GM19043 (cell line): ENCODE data around the gene EPS15.
"Not testable (repeated sequence)": the region's sequence is repeated elsewhere in the genome, so short reads cannot be mapped to it uniquely, and the experiment has no call there.

Experiments
- ATAC-seq: cut with Tn5 transposase; IDR thresholded peaks from one replicate; pipeline ENCODE4 v1.9.1; 2021; ENCODE audit warnings: low read depth; ENCODE audit not compliant: unreplicated experiment

EPS15 gene

DNA sequence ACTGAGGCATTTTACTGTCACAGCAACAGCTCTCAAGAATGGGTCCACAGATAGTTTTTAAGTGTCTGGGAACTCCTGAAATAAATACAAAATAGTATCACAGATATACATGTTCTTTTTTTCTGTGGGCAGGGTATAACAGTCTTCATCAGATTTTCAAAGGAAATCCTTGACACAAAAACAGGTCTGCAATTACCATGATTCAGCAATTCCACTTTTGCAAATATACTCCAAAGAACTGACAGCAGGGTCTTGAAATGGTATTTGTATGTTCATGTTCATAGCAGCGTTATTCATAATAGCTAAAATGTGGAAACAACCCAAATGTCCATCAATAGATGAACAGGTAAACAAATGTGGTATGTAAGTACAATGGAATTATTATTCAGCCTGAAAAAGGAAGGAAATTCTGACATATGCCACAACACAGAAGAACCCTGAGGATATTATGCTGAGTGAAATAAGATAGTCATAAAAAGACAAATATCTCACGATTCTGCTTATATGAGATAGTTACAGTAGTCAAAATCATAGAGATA lies 85.0 kb downstream of the EPS15 start:
- no peak for ATAC-seq

DNA sequence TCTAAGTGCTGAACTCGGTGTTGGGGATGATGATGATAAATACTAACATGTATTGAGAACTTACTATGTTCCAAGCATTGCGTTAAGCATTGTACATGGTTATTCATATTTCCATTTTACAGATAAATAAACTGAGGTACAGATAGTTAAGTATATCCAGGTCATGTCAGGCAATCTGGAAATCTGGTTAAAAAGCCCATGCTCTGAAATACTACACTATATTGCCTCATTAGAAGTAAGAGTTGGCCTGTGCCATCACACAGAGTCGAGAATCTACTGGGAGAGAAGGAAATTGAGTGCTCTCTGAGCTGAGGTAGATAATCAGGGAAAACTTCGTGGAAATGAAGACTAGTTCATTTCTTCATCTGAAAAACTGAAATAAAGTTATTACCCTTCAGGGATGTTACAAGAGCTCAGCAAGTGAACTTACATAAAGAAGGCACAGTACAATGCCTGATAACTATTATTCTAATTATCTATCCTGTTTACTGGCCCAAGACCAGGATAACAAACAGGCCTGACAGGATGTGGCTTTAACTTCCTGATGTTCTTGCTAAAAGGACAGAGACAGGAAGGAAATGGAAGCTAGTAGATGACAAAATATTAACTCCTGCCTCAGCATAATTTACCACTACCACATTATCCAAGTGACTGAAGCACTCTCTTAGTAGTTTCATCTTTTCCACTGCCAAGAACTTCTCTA lies 85.6 kb downstream of the EPS15 start:
- peak; percentile 49 for ATAC-seq

DNA sequence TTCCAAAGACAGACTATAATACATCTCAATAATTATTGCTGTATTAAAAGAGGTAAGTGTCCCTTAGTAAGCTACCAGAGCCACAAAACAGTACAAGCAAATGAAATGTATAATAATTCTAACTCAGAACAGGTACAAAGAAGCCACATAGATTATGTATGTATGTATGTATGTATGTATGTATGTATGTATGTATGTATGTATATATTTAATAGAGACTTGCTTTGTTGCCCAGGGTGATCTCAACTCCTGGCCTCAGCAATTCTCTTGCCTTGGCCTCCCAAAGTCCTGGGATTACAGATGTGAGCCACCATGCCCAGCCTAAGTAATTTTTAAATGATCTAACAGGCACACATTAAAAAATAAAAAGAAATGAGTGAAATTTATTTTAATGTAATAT lies 86.9 kb downstream of the EPS15 start:
- no peak for ATAC-seq

DNA sequence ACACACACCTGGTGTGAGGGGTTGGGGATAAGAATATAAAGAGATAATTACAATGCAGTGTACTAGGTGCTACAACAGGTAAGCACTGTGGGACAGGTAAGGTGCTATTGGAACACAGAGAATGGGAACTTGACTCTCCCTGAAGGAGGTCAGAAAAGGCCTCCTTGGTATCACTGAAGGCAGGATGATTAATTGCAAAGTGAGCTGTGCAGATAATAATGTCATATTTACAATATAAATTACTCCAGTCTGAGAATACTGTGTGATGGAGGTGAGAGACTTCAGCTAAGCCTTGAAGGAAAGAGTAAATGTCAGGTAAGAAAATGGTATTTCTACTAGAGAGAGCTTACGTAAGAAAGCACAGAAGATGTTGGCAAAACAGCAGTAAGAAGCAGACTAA lies 91.6 kb downstream of the EPS15 start:
- ATAC-seq = no peak

DNA sequence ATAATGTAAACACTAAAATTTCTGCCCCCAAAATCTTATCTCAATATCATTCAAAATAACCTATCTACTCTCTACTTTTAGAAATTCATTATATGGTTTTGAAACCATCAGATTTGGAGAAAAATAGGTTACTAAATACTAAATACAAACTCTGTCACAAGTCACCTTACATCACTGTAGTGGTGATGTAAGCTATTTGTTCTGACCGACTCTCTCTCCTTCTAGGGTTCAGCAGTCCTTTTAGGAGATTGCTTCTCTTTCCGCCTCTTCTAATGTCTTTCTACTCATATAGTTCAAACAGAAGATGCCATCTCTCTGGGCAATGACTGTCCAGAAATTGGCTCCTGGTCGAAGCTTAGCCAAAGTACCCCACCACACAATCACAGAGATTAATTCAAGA lies 93.1 kb downstream of the EPS15 start:
- ATAC-seq = no peak

DNA sequence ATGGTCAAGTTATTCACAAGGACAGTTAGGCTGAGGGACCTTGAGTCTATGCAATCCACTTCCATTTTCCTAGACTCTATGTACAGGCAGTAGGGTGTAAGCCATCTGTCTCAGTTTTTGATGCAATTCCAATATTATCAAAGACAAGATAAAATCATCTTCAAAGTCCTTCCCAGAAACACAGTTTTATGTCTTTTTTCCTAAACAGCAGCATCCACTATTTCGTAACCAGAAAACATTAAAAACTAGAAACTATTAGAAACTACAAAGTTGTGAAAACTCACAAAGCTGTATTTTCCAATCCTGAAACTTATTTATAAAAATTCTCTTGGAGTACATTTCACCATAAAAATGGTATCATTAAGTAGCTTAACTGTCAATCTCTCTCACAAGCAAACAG lies 93.8 kb downstream of the EPS15 start:
- ATAC-seq = no peak

DNA sequence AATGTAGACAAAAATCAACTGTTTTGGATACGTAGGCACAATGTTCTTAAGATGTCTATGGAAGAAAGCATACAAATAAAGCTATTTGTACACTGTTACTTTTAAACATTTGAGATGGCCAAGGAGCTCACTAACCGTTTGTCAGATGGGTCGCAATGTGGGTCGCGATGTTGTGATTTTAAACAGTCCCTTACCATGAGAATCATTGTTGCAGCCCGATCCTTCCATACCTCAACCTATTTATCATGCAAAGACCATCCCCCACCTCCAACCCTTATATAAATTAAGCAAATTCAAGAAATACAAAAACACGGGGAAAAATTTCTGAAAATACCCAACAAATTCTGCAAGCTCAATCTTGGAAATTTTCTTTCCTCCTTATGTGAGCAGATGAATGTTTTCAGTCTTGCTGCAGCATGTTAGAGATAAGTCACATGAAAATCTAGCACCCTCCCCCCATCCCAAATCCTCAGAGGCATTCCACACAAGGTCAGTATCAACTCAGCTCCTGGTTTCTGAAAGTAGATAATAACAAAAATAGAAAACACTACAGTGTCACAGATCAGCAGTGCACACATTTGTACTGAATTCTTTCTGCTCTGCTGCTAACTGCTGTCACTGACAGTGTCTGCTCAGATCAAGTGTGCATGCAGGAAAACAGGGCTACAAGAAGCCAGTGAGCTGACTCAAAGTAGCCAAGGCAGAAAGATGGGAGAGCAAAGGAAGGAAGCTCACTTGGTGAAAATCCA lies 95.8 kb downstream of the EPS15 start:
- ATAC-seq = no peak

DNA sequence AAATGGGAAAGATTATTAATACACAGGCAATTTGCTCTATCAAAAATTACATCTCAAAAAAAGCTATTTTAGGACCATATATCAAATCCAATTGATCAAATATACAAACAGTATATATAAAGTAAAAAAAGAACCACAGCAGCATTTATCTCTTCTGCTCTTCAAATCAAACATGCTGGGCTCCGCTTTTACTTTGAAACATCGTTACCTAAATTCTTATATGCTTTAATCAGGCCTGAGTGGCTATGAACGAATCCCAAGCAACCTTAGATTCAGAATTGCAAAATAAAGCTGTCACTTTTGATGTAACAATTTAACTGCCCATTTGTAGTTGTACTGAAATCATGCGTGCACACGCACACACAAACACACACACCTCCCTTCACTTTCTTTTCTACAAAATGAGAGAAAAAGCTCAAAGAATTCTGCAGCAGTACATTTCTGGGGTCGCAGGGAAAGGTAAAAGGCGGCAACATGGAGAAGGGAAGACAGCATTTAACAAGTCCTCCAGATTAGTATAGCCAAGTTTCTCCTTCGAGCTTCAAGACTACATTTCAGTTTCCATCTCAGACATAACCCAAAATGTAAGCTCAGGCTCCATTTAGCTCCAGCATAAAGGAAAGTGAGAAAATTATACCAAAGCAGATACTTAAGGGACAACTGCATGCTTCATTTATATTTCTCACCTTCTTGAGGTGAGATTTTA lies 96.5 kb downstream of the EPS15 start:
- ATAC-seq = no peak

DNA sequence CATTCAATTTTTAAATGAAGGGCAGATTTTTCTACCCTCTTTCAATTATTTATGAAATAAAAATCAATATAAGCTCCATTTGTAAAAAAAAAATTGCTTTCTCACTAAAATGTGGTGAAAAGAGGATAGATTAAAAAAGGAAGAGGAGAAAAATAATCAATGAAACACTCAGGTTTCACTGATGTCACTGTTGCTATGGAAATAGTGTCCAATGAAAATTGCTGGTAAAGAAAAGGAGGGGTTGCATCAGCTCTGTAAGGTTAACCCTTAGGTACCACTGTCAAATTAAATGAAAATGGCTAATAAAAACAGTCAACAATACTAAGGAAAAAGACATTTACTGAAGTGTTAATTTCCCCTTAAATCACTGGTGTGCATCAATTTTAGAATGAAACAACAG lies 97.1 kb downstream of the EPS15 start:
- no peak for ATAC-seq

DNA sequence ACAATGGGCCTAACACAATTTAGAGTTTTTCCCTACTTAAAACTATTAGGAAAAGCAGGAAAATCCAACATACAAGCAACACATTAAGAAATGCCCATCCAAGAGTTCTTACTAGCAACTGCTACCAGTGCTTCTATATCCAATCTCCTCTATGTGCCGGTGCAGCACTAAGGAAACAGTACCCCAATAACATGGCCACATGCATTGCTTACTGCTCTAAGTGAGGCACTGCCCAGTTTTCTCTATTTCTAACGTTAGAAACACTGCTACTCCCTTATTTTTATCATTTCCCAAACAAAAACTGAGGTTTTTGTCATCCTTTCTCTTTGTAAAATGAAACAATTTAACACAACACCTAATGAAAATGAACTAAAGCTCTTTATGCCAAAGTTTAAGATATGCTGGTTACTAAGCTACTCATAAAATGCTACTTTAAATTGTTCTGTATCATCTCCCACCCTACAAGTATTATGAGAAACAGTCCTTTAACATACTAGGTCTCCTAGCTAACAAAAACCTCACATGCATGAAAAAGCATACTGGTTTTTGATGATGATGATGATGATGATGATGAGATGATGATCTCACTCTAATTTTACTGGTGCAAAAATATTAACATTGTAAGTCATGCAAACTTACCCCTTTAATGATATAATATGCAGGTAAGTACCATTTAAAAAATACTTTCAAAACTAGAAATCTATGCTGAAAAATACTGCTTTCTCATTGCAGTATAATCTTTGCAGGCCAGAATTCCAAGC lies 98.0 kb downstream of the EPS15 start:
- ATAC-seq = no peak

DNA sequence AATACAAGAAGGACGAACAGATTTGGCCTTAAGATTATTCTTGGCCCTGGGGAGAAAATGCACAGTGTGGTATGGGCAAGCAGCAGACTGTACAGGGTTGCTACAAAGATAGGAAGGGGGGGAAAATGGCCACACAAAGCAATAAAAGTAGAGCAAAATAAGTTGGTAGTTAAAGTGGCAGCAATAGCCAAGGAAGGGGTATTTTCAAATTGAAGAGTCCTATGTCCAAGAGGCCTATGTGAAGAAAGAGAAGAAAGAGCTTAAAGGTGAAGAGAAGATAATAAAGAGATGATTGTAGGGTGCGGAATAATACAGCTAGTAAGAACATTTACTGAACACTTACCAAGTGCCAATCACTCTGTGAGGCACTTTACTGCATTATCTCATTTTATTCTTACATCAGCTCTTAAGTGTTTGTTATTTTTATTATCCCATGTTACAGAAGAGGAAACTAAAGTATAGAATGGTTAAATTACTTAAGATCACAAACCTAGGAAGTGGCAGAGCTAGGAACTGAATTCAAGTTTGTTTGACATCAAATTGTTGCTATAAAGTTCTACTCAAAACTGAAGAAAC lies 100.6 kb downstream of the EPS15 start:
- no peak for ATAC-seq

DNA sequence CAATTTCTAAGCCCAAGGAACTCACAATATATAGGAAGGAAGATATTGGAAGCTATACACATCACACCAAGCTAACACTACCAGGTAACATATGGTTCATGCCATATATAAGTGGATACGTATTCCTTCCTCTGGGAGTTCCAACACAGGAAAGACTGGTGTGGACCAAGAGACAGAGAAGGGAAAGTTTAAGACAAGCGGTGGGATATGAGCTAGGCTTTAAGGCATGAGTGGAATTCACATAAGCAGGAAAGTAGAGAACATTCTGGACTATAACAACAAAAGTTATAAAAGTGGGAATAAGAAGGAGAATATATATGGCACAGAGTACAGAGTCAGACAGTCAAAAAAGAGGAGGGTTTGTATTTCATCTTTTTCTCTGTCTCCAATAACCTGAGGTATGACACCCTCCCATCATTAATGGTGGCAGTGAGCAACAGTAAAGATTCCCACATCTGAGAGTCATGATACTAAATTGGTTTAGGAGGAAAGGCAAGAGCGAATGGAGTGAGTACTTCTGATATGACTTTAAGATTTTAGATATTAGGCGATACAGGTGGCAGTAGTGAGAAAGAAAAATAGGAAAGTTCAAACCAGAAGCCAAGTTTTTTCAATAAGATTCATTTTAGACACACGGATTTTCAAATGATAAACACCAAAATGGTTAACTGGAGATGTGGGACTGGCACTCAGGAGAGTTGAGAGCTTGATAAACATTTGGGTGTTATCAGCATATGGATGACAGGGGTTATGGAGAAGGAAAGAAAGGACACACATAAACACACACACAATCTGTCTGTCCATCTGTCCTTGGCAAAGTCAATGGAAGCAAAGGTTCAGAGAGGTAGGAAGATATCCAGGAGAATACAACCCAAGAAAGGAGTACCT lies 101.3 kb downstream of the EPS15 start:
- ATAC-seq = no peak

DNA sequence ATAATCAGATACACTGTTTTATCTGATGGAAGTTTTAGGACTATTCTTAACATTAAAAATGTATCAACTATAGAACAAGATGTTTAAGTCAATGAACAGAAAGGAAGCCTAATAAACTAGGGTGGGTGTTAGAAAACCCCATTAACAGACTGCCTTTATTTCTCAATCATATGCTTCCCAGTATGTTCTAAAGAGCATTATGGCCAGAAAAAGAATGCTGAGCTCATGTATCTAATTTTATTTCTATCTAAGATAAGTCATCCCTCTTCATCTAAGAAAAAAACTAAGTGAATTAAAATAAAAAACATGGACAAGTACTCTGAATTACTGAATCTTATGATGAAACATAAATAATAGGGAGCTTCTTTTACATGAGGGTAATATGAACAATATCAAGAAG lies 102.2 kb downstream of the EPS15 start:
- no peak for ATAC-seq

DNA sequence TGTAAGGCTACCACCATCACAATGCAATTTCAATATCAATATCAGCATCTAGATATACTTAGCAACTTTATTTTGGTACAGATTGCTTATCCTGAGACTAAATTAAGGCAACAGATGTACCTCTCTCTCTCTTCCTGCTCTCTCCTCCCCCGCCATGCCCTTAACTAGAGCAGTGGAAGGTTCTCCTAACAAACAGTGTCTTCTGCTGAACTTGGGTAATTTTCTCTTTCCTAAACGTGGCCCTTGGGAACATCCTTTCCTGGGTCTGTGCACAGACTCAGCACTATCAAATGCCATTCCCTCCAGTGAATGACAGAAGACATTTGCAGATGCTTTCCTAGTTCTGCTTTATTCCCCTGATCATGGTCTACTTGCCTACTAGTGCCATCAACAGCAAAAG lies 103.1 kb downstream of the EPS15 start:
- no peak for ATAC-seq

DNA sequence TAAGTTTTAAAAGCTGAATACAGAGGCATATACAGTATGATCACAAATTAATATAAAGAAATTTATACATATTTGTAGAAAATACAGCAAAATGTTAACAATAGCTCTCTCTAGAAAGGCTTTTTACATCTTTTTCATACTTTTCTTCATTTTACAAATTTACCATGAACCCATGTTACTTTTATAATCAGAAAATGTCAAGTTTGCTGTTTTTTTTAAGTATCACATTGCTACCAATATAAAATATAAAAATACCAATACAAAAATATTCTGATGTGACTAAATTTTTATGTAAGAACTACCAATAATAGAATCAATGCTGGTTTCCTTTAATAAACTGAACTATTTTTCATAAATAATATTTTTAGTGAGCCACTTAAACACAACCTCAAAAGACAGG lies 104.3 kb downstream of the EPS15 start:
- no peak for ATAC-seq

DNA sequence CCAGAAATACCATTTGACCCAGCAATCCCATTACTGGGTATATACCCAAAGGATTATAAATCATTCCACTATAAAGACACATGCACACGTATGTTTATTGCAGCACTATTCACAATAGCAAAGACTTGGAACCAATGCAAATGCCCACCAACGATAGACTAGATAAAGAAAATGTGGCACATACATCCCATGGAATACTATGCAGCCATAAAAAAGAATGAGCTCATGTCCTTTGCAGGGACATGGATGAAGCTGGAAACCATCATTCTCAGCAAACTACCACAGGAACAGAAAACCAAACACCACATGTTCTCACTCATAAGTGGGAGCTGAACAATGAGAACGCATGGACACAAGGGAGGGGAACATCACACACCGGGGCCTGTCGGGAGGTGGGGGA lies 107.2 kb downstream of the EPS15 start:
- not testable (repeated sequence) for ATAC-seq

DNA sequence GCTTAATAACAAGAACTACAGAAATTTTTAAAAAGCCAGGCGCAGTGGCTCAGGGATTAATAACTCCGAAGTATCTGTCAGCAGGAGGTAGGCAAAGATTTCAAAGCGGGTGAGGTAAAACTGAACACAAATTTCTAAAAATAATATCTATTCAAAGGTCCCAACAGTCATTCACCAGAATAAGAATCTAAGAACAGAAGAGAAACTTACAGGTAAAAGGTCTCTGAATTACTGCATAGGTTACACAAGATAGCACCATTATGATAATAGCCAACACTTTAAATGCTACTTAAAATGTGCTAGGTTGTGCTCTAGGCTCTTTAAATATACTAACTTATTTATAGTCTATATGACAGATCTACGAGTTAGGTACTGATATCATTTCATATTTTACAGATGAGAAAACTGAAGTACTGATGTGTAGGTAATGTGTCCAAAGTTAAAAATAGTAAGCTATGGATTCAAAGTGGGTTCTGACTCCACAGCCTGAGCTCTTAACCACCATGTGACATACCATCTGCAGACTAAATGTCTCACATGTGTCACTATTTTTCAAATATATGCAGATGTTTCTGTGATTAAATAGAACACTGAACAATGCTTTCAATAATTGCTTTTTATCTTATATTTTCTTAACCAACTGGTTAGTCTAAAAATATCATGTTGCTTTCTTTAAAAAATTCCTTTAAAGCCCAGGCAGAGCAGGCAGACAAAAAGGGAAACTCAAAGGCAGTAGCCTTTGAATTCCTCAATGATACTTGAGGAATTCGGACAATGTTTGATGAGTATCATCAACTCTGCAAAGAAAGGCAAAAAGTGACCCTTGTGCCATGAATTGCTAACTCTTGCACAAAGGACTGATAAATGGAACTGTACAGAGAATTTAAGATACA lies 108.3 kb downstream of the EPS15 start:
- ATAC-seq = no peak

DNA sequence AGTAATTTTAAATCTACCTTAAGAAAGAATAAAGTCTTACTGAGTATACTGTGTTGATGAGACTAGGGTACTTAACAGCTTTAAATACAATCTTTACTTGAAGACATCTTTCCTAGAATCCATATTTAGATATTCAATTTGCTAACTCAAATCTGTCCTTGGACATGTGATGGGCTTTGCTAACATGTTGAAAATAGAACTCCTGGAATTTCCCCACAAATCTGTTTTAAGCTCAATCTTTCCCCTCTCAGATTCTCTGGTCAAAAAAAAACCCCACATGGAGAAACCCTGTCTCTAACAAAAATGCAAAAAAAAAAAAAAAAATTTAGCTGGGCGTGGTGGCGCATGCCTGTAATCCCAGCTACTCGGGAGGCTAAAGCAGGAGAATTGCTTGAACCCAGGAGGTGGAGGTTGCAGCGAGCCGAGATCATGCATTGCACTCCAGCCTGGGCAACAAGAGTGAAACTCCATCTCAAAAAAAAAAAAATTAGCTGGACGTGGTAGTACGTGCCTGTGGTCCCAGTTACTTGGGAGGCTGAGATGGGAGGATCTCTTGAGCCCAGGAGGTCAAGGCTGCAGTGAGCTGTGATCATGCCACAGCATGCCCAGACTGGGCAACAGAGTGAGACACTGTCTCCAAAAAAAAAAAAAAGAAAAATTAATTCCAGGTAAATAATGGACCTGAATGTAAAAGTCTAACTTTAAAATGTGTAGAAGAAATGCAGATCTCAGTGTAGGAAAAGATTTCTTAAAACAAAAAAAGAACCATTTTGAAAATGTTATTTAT lies 109.1 kb downstream of the EPS15 start:
- ATAC-seq = not testable (repeated sequence)
